Measurements from ENCODE around the gene AUTS2.

DNA sequence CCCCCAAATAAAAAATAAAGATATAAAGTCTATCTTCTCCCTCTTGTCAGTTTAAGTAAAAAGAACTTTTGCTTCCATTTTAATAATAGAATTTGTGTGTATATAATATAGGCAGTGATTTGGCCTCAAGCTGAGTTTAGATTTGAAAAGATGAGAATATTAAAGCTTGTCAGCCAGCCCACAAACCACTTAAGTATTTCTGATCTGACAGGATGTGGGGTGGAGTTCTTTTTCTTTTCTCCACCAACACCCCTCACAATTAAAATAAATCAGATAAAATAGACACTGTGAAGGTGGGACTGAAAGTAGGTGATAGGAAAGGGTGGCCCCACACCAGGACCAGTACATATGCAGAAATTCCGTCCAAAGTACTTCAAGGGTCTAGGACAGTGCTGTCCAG, 714.1 kb downstream of the AUTS2 start:
- TF ChIP-seq, protein P1, sequence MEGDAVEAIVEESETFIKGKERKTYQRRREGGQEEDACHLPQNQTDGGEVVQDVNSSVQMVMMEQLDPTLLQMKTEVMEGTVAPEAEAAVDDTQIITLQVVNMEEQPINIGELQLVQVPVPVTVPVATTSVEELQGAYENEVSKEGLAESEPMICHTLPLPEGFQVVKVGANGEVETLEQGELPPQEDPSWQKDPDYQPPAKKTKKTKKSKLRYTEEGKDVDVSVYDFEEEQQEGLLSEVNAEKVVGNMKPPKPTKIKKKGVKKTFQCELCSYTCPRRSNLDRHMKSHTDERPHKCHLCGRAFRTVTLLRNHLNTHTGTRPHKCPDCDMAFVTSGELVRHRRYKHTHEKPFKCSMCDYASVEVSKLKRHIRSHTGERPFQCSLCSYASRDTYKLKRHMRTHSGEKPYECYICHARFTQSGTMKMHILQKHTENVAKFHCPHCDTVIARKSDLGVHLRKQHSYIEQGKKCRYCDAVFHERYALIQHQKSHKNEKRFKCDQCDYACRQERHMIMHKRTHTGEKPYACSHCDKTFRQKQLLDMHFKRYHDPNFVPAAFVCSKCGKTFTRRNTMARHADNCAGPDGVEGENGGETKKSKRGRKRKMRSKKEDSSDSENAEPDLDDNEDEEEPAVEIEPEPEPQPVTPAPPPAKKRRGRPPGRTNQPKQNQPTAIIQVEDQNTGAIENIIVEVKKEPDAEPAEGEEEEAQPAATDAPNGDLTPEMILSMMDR (IDR thresholded peaks at IDR 0.05), result no peak
- TF ChIP-seq POLR2A (IDR thresholded peaks at IDR 0.05), result no peak
